HG02884 (cell line): Measurements from ENCODE around the gene CDYL.

ENCODE experiments used
- ATAC-seq: cut with Tn5 transposase; IDR thresholded peaks from one replicate; pipeline ENCODE4 v1.9.1; 2021; ENCODE audit warnings: mild to moderate bottlenecking, moderate library complexity; ENCODE audit not compliant: unreplicated experiment

The CDYL gene

DNA sequence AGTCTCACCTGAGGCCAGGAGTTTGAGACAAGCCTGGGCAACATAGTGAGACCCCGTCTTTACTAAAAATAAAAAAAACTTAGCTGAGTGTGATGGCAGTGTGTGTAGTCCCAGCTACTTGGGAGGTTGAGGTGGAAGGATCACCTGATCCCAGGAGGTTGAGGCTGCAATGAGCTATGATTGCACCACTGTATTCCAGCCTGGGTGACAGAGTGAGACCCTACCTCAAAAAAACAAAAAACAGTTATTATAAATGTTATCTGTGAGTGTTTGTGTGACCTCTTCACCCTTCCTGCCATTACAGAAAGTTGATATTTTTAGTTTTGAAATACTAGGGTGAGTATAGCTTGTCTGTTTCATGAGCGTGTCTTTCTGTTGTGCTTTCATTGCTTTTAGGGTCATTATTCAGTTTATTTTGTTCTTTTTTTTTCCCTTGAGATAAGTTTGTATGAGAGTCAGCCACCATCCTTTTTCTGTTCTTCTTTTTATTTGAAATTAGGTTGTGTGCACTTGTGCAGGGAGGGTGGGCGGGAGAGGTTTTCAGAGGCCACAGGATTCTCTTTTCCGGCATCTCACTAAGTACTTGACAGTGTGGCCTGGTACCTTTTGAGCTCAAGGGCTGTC, 26.2 kb downstream of the CDYL start:
- peak; percentile 66 for ATAC-seq

DNA sequence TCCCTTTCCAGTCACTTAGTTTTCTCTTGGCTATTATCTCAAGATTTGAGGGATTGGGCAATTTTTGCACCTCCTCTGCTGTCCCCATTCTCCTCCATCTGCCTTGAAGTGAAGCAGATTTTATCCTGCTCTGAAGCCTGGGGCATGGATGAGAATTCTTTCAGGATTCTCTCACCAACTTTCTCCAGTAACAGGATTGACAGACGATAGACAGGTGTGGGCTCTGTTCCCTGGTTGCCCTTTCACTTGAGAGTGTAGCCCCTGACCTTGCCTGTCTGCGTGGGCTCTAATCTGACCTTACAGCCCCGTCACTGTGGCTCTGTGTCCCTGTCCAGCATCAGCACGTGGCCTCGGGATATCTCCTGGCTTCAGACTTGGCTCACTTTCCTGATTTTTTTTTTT, 27.1 kb downstream of the CDYL start:
- no peak for ATAC-seq

DNA sequence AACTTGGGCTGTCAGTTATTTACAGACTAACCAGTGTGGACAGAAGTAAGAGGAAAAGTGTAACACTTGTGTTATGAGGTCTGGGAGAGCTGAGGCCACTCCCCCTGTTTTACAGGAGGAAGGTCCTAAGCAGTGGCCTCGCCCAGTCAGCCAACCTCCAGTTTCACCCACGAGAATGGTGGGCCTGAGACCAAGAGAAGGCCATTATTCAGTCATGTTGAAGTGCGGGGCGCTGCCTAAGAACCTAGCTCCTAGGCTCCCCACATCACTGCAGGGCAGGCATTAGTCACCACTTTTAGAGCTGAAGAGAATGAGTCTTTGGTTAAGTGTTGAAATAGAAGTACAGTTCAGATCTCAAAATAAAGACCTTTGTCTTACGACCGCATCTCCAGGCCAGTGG, 27.9 kb downstream of the CDYL start:
- ATAC-seq, result no peak

DNA sequence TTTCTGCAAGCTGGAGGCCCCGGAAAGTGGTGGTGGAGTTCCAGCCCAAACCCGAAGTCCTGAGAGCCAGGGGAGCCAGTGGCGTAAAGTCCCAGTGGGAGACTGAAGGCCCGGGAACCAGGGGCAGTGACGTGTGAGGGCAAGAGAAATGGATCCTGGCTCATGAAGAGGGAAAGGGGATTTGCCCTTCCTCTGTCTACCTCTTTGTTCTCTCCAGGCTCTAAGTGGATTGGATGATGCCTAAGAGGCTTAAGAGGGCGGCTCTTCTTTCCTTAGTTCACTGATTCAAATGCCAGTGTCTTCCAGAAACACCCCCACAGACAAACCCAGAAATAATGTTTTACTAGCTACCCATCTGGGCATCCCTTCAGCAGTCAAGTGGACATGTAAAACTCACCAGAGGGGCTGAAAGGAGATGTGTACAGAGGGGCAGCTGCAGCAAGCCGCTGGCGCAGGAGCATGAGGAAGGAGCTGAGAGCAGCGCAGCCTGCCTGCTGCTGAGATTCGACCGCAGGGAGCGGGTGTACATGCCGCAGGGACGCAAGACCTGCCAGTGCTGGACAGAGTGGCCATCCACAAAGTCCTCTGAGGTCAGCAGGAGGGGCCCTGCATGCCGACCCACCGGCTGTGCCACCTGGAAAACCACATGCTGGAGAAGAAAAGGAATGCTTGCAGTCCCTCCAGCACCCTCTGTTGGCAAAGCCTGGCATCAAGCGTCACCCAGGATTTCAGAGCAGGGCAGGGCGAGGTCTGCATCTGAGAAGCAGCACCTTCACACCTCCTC, 29.5 kb downstream of the CDYL start:
- ATAC-seq, result no peak

DNA sequence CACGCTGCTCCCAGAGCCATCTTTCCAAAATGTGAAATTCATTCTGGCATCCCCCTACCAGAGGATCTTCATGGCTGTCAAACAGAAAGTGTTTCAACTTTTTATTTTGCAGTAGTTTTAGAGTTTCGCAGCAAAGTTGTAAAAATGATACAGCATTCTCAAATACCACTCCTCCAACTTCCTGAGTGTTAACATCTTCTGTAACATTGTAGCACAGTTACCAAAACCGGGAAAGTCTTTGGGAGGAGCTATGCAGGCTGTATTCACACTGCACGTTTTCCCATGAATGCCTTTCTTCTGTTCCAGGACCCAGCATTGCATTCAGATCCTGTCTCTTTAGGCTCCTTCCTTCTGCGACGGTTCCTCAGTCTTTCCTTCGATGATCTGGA, 30.1 kb downstream of the CDYL start:
- no peak for ATAC-seq

DNA sequence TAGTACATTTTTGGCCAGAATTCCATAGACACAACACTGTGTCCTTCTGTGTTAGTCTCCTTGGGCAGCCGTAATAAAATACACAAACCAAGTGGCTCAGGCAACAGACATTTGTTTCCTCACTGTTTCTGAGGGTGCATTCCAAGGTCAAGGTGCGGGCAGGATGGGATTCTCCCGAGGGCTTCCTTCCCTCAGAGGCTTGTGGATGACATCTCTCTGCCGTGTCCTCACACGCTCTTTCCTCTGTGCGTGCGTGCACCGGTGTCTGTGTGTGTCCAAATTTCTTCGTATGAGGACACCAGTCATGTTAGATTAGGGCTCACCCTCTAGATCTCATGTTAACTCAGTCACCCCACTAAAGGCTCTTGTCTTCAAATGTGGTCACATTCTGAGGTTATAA, 30.6 kb downstream of the CDYL start:
- ATAC-seq, result no peak

DNA sequence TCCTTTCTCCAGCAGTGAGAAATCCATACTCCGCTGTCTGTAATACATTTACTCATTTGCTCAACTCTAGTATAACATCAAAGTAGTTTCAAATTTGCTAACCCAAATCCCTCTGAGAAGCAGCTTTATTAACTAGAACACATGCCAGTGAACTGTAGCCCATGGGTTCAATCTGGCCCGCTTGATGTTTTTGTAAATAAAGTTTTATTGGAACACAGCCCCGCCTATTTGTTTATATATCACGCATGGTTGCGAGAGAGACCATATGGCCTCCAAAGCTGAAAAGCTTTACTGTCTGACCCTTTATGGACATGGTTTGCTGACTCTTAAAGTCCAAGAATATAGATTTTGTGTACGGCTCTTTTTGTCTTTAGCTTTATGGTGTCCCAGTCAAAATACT, 32.2 kb downstream of the CDYL start:
- ATAC-seq, result no peak

DNA sequence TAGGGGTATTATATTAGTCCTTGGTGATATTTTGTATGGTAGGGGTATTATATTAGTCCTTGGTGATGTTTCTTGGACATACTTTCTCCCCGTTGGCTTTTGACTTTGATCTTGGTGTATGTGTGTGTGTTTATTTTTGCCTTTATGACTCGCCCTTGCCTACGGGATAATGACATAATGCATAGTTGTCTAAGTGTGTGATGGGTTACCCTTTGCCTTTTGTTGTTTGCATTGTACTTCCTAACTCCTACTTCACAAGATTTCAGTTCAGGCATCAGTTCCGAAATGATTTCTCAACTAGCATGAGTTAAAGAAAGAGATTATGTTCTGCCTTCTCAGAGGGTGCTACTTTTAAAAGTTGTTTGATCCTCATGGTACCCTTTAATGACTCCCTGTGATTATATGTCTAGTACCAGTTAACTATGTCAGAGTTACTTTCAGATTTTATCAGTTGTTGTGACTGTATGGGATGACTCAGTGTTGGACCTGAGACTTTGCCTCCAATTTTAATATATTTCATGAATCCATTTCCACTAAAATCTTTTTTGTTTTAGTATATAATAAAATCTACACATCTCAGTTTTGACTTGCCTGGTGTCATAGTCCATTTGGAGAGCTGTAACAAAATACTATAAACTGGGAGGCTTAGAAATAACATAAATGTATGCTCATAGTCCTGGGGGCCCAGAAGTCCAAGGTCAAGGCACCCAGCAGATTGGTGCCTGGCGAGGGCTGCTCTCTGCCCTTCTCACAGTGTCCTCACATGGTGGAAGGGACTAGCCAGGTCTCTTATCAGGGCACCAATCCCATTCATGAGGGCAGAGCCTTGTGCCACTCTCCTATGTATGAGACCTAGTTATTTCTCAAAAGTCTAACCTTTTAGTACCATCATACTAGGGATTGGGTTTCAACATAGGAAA, 34.1 kb downstream of the CDYL start:
- ATAC-seq, result no peak

DNA sequence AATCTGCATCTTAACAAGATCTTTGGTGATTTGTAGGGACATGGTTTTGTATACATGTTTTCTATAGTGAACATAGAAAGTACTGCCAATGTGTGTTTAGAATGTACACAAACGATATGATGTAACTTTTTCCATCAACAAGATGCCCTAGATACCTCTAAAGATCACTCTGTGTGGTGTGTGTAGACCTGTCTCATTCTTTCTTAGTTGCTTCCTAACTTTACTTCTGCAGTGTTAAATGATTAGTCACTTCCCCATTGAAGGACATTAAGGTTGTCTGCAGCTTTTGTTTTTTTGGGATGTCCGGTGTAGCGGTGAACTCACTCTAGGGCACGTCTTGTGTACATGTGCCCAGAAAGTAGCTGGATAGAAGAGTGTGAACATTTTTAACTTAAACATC, 35.9 kb downstream of the CDYL start:
- no peak for ATAC-seq

DNA sequence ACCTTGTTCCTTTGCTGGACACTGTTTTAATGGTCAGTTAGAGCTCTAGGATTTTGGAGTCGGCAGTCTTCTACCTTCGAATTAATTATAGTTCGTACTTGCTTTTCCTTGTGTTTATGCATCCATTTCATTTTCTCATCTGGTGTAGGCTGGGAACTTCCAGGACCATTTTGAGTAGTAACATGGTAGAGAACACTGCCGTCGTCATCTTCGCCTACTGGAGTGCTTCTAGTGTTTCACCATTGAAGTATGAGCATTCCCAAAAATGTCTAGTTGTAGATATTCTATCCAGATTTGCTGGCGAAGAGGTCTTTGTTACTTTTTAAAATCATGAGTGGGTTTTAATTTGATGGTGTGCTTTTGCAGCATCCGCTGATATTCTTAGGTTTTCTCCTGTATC, 36.9 kb downstream of the CDYL start:
- ATAC-seq, result no peak

DNA sequence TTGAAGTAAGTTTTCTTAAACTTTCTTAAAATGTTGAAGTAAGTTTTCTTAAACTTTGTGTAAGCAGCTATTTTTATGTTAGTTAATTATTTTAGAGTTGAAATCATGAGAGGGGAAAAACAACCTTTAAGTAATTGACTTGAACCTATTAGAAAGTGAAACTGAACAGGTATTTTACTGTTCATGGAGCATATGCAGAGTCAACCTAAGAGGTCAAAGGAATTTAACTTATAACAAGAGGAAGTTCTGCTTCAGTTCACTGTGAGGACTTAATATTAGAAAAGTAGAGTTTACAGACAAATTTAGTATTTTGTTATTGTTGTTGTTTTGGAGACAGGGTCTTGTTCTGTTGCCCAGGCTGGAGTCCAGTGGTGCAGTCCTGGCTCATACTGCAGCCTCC, 38.0 kb downstream of the CDYL start:
- no peak for ATAC-seq

DNA sequence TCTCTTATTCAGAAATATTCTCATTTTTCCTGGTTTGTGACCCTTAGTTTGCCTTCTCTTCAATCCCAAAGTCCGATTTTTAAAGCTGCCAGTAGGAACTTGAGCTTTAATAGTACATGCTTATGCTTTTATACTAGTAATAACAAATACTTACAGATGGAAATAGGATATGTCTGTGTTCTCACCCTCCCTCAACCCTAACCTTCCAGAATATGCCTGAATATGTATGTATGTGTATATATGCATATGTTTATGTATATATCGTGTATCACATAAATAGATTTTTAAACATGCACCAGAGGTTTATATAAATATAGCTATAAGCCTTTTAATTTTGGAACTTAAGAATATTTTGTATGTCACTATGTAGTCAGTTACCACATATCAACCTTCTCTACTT, 38.8 kb downstream of the CDYL start:
- no peak for ATAC-seq

DNA sequence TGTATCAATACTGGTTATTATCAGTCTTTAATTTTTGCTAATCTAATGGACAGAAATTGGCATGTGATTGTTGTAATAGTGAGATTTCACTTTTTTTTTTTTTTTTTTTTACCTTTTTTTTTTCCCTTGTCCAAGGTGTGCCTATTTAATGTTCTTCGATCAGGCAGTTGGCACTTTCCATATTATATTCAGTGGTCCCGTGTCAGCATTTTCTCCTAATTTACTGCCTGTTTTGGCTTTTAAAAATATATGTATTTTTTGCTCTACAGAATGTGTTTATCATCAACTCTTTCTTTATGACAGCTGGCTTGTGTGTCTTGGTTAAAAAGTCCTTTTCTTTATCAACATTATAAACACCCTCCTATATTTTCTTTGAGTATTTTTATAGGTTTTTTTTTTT, 39.4 kb downstream of the CDYL start:
- ATAC-seq, result no peak

DNA sequence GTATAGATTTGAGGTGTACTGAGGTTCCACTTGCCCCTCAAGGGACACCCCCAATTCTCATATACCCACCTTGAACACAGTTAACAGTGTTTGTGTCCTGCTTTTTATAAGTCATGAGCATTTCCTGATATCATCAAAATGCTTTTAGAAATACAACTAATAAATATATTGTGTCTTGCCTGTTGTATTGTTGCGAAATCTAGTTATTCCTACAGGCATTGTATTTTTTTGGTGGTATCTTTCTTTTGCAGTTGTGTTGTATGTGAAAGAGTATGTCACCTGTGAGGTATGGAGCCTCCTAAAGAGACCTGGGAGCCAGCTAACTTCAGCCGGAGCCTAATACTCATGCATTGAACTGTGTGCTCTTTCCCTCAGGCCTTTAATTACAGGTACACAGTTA, 40.7 kb downstream of the CDYL start:
- no peak for ATAC-seq

DNA sequence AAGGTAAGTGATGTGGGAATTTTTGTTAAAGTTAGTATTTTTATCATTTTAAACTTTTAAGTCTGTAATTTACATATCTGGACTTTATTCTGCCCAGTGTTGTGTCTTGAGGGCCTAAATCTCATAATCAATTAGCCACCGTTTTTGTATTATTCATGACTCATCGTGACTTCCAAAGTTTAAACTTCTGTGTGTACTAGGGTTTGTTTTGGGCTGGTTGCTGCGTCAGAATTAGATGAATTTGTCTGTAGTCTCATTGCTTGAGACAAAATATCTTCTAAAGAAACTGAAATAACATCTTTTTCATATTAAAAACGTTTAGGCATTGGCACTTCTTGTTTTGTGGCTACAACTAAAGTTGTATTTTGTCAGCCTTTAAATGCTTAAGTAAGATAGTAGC, 41.3 kb downstream of the CDYL start:
- ATAC-seq, result no peak

DNA sequence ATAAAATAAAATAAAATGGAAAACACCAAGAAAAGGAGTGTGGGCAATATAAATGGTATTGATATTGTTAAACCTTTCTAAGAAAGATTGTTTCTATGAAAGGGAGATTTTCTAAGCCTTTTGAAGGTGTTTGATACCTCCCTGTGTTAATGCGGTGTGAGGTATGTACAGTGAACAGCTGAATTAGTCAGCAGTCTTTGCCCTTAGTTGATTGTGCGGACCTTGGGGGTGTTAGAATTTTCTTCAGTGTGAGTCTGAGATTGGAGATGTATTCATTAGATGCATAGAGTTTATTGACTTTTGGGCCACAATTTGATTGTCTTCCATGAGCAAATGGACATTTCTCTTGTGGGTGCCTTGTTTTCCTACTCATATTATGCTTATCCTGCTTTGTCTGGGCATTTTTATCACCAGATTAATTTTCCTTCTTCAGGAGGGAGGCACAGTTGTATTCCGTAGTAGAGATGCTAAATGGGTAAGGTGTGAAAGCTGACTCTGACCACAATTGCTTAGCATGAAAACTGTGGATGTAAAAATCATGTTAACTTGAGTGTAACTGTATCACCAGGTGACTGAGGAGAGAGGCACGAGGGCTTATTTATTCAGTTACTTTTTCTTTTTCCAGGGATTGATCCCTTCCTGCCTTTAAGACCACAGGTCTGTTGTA, 42.2 kb downstream of the CDYL start:
- ATAC-seq, result no peak

DNA sequence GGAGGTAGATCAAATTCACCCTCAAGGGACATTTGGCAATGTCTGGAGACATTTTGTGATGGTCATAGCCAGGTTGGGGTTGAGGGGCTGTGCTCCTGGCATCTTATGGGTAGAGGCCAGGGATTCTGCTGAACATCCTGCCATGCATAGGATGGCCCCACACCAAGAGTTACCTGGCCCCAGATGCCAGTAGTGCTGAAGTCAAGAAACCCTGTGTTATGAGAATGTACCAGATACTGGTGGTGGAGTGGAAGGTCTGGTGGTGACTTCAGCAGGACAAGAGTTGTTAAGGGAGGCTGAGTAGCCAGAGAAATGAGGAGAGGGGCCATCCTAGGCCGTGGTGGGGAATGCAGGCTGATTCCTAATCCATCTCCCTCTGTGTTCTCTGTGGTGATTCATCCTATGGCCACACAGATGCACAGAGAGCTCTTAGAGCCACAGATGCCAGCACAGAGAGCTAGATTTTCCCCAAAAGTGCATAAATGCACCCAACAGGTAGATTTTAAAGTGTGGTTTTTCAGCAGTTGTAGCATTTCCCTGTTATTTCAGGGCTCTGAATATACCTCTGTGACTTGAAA, 43.6 kb downstream of the CDYL start:
- no peak for ATAC-seq

DNA sequence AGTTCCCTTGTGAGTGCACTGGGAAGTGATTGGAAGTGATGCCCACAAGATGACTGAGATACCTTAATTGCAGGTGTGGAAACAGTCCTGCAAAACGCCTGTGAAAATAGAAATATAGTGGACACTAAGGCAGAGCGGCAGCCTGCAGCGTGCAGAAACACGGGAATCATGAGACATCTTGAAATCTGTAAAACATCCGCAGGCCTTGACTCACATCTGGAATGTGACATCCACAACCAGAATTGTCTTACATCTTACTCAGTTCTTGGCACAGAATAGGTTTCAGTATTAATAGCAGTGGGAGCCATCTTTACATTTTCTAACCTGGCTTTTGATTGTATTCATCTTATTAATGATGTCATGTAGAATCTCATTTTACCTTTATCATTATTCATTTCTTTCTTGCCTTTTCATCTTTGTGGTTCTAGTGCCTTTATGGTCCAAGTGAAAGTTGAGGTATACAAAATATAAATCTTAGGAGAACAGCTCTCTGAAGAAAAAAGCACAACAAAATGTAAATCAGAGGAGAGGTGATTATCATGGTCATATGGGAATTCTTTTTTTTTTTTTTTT, 44.6 kb downstream of the CDYL start:
- no peak for ATAC-seq

DNA sequence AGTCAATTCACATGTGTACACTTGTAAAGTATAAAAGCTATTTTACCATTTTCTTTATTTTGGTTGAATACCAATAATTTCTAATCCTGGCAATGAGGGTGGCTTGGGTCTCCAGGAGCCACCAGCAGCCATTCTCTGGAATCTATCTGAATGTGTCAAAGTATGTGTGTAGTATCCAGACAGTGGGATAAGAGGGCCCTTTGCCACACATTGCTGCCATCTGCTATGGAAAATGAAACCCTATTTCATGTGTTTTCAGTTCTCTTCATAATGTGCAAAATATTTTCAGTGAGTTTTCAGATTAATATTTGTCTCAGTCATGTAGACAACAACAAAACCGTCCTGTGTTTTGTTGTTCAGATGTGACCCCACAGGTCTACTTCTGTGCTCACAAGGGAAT, 46.3 kb downstream of the CDYL start:
- ATAC-seq, result no peak

DNA sequence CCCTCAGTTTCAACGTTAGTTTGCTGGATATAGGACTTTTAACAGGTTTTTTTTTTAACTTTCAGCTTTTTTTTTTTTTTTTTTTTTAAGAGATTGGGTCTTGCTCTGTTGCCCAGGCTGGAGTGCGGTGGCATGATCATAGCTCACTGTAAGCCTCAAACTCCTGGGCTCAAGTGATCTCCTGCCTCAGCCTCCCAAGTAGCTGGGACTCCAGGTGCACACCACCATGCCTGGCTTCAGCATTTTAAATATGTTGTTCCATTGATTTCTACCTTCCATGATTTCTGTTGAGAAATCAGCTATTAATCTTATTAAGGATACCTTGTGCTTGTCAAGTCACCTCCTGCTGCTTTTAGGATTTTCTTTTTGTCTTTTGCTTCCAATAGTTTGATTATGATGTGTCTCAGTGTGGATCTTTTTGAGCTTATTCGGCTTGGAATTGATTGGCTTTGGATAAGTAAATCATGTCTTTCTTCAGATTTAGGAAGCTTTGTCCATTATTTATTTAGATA, 52.0 kb downstream of the CDYL start:
- ATAC-seq, result no peak
